ENCODE measurements around the gene TXNRD1.
A peak's percentile ranks its signal among the peaks of the same experiment; 100 is the strongest.

Gene TXNRD1

GRCh38 chr12:104248444-104248843, 32.9 kb downstream of the TXNRD1 start:
- TF ChIP-seq CTCF (IDR thresholded peaks at IDR 0.05; ENCODE audit: low read depth, low read length), result no peak
- DNase-seq (ENCODE audit: low read depth in 2 of 2), result no peak
- H3K4me3 ChIP-seq (replicated peaks in 1 of 2; ENCODE audit: low read depth in 2 of 2, low read length in 2 of 2), result no peak overlapping the region

GRCh38 chr12:104249017-104249416, 33.4 kb downstream of the TXNRD1 start:
- no peak for DNase-seq (ENCODE audit: low read depth in 2 of 2)
- TF ChIP-seq CTCF (IDR thresholded peaks at IDR 0.05; ENCODE audit: low read depth, low read length), result no peak

GRCh38 chr12:104249898-104250297, 34.3 kb downstream of the TXNRD1 start:
- no peak for DNase-seq (ENCODE audit: low read depth in 2 of 2)
- H3K4me3 ChIP-seq (replicated peaks in 1 of 2; ENCODE audit: low read depth in 2 of 2, low read length in 2 of 2), result no peak overlapping the region
- TF ChIP-seq CTCF (IDR thresholded peaks at IDR 0.05; ENCODE audit: low read depth, low read length), result no peak

More at GRCh38 chr12:104249017-104249416, 33.4 kb downstream of the TXNRD1 start:
- H3K4me3 ChIP-seq (replicated peaks in 1 of 2; ENCODE audit: low read depth in 2 of 2, low read length in 2 of 2), result no peak overlapping the region

- TF ChIP-seq CTCF (IDR thresholded peaks at IDR 0.05; ENCODE audit: low read depth, low read length), result no peak
Measured at GRCh38 chr12:104250366-104251125, 35.0 kb downstream of the TXNRD1 start.

GRCh38 chr12:104257913-104258472, 42.4 kb downstream of the TXNRD1 start:
- TF ChIP-seq CTCF (IDR thresholded peaks at IDR 0.05; ENCODE audit: low read depth, low read length), result no peak

More at GRCh38 chr12:104250366-104251125, 35.0 kb downstream of the TXNRD1 start:
- DNase-seq (ENCODE audit: low read depth in 2 of 2), result no peak
- H3K4me3 ChIP-seq (replicated peaks in 1 of 2; ENCODE audit: low read depth in 2 of 2, low read length in 2 of 2), result no peak overlapping the region

GRCh38 chr12:104258476-104259067, 43.0 kb downstream of the TXNRD1 start:
- TF ChIP-seq CTCF (IDR thresholded peaks at IDR 0.05; ENCODE audit: low read depth, low read length), result no peak
- no peak overlapping the region for H3K4me3 ChIP-seq (replicated peaks in 1 of 2; ENCODE audit: low read depth in 2 of 2, low read length in 2 of 2)
- DNase-seq (ENCODE audit: low read depth in 2 of 2), result peak; percentile 40 to 50

More at GRCh38 chr12:104257913-104258472, 42.4 kb downstream of the TXNRD1 start:
- no peak overlapping the region for H3K4me3 ChIP-seq (replicated peaks in 1 of 2; ENCODE audit: low read depth in 2 of 2, low read length in 2 of 2)
- DNase-seq (ENCODE audit: low read depth in 2 of 2), result no peak

All from cardiac fibroblast (primary cell).